Right atrium auricular region (tissue), 2 donors: Measurements from ENCODE around the gene ZNF273. TPM values are rescaled to one million over a fixed set of nuclear protein-coding genes. Genes with fewer than 3 reads are reported as not detected.

Experiments used
- DNase-seq: peaks from one replicate; pipeline ENCODE4 v3.0.0-alpha.2; 2019; ENCODE audit warnings: low spot score
- H3K27ac ChIP-seq, 2 donors: fragments of 200-600 bp; sonication (generic); 1 replicate in 1 of 2; 2 replicates in 1 of 2; pipeline ENCODE4 v1.5.1; 2016 to 2019
- H3K27me3 ChIP-seq, 2 donors: fragments of 200-600 bp; sonication (generic); one replicate each; pipeline versions ENCODE4 v1.5.1 to v1.6.0; 2017 to 2019
- H3K36me3 ChIP-seq: fragments of 200-600 bp; sonication (generic); one replicate; pipeline ENCODE4 v1.5.1; 2016
- H3K4me1 ChIP-seq, 2 donors: fragments of 200-600 bp; sonication (generic); one replicate each; pipeline versions ENCODE4 v1.5.1 to v1.6.0; 2017 to 2019
- H3K4me3 ChIP-seq, 2 donors: fragments of 200-600 bp; sonication (generic); 1 replicate in 1 of 2; 2 replicates in 1 of 2; pipeline ENCODE4 v1.5.1; 2017 to 2019; ENCODE audit warnings: mild to moderate bottlenecking in 1 of 2, moderate library complexity in 1 of 2
- H3K9me3 ChIP-seq, 2 donors: fragments of 200-600 bp; sonication (generic); one replicate each; pipeline ENCODE4 v1.5.1; 2019
- CTCF ChIP-seq, 2 donors: fragments of 200-600 bp; sonication (generic); IDR thresholded peaks; one replicate each; pipeline ENCODE4 v1.5.1; 2019; ENCODE audit warnings: antibody characterized with exemption in 2 of 2
- total RNA-seq, 2 donors: library from RNA; depleted of rRNA; stranded (reverse); fragments of >200 nt; gene quantifications; one replicate each; pipeline ENCODE4 v1.1.0, GENCODE V29; 2016

The ZNF273 gene
- total RNA-seq, 2 donors from 2014 or later, result 1.1 to 1.6 TPM

GRCh38 chr7:64978497-64979203 lies 75.6 kb downstream of the ZNF273 start:
- Histone ChIP-seq H3K9me3 (peaks cover 25 to 80% of the 10 kb centered on the region in 2 donors), H3K4me3 (no peak overlapping the region), H3K4me1 (no peaks in the 10 kb centered on the region), H3K36me3 (peaks cover 43% of the 10 kb centered on the region), H3K27ac (no peak overlapping the region), H3K27me3 (no peaks in the 10 kb centered on the region)
- no peak for TF ChIP-seq CTCF (IDR thresholded peaks at IDR 0.05)
- no peak for DNase-seq

Other genes starting within 250 kb of the ZNF273 start
- 1 to 10 TPM in 1 of 2 donors, under 1 TPM in 1; 0.98 to 2.0 TPM for gene ZNF107, start 237.1 kb upstream of the ZNF273 start, total RNA-seq
- gene ZNF138, start 108.8 kb upstream of the ZNF273 start, total RNA-seq, result 1 to 10 TPM; 3.1 to 7.6 TPM
- 1 to 10 TPM; 1.6 to 2.0 TPM for gene ZNF117, start 87.8 kb downstream of the ZNF273 start, total RNA-seq
- gene ERV3-1, start 103.4 kb downstream of the ZNF273 start, total RNA-seq, result 1 to 10 TPM; 3.5 to 5.7 TPM